Measurements from ENCODE around the gene CDK6.

DNA sequence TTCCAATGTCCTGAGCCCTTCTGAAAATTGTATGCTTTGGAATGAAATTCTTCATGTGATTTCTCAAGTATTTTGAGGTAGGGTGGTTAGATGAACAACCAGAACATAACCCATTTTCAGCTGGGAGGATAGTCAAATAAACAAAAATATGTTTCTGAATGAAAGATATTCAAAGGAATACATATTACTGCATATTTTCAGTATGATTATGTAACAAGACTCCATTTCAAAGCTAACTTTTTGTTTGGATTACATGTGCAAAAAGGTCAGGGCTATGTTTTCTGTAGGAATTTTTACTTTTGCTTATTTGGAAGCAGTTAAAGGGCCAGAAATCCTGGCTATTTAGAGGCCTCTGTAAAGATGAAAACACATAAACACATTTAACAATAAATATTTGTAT lies 27.7 kb downstream of the CDK6 start:
- TF ChIP-seq, protein P1, sequence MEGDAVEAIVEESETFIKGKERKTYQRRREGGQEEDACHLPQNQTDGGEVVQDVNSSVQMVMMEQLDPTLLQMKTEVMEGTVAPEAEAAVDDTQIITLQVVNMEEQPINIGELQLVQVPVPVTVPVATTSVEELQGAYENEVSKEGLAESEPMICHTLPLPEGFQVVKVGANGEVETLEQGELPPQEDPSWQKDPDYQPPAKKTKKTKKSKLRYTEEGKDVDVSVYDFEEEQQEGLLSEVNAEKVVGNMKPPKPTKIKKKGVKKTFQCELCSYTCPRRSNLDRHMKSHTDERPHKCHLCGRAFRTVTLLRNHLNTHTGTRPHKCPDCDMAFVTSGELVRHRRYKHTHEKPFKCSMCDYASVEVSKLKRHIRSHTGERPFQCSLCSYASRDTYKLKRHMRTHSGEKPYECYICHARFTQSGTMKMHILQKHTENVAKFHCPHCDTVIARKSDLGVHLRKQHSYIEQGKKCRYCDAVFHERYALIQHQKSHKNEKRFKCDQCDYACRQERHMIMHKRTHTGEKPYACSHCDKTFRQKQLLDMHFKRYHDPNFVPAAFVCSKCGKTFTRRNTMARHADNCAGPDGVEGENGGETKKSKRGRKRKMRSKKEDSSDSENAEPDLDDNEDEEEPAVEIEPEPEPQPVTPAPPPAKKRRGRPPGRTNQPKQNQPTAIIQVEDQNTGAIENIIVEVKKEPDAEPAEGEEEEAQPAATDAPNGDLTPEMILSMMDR (IDR thresholded peaks at IDR 0.05) = no peak
- TF ChIP-seq POLR2A (IDR thresholded peaks at IDR 0.05) = no peak

All from thyroid gland (tissue), 4 donors.